Right forelimb (tissue), 1 donor: Measurements from ENCODE around the gene KYAT1.

Experiments used
- DNase-seq: peaks from one replicate; pipeline ENCODE4 v3.0.0-alpha.2; 2018

Gene KYAT1

GRCh38 chr9:128881884-128882676 lies at the start of gene KYAT1, which contains the start of gene LRRC8A:
Gene KYAT1, minus strand, starts transcription at chr9:128881950. Its CDS starts 36,545 bp downstream, at chr9:128845405.
Gene LRRC8A, plus strand, starts transcription at chr9:128882133. Its CDS starts 25,032 bp downstream, at chr9:128907165.
- DNase-seq = peak; percentile 99

- DNase-seq = no peak
These were observed 47.8 kb upstream of the KYAT1 start for GRCh38 chr9:128929560-128929959.

- DNase-seq = no peak
These were observed 46.9 kb upstream of the KYAT1 start for GRCh38 chr9:128928624-128929023.

GRCh38 chr9:128927731-128928411 lies 46.1 kb upstream of the KYAT1 start:
- no peak for DNase-seq

GRCh38 chr9:128923493-128923883 lies 41.7 kb upstream of the KYAT1 start:
- DNase-seq = no peak

- DNase-seq = peak; percentile 85
These were observed 40.4 kb upstream of the KYAT1 start for GRCh38 chr9:128921881-128922763.

GRCh38 chr9:128920381-128921058 lies 38.8 kb upstream of the KYAT1 start, which contains the start of gene PHYHD1:
Gene PHYHD1, plus strand, starts transcription at chr9:128920982. Its CDS starts 1,342 bp downstream, at chr9:128922324.
- DNase-seq = peak; percentile 57

- no peak for DNase-seq
These were observed 37.8 kb upstream of the KYAT1 start for GRCh38 chr9:128919402-128920089.

- no peak for DNase-seq
These were observed 37.2 kb upstream of the KYAT1 start for GRCh38 chr9:128918921-128919320.

- peak; percentile 86 for DNase-seq
These were observed 35.5 kb upstream of the KYAT1 start for GRCh38 chr9:128917151-128917849.

GRCh38 chr9:128916745-128917144 lies 35.0 kb upstream of the KYAT1 start:
- no peak for DNase-seq

- DNase-seq = no peak
These were observed 34.5 kb upstream of the KYAT1 start for GRCh38 chr9:128916204-128916603.

- no peak for DNase-seq
These were observed 32.4 kb upstream of the KYAT1 start for GRCh38 chr9:128913995-128914772.

- no peak for DNase-seq
These were observed 31.5 kb upstream of the KYAT1 start for GRCh38 chr9:128913048-128913900.

- DNase-seq = no peak
These were observed 30.6 kb upstream of the KYAT1 start for GRCh38 chr9:128912270-128912853.

- peak; percentile 59 for DNase-seq
These were observed 29.8 kb upstream of the KYAT1 start for GRCh38 chr9:128911529-128912035.

- no peak for DNase-seq
These were observed 29.2 kb upstream of the KYAT1 start for GRCh38 chr9:128910906-128911305.

- DNase-seq = no peak
These were observed 28.1 kb upstream of the KYAT1 start for GRCh38 chr9:128909859-128910258.

GRCh38 chr9:128908372-128908771 lies 26.6 kb upstream of the KYAT1 start:
- DNase-seq = no peak
